SU-DHL-6 (cell line): ENCODE measurements around the gene MINK1.

ENCODE experiments used
- EZH2phosphoT487 ChIP-seq: fragments of 200-600 bp; sonication (generic), shearing (Covaris generic); conservative IDR thresholded peaks from 2 replicates; pipeline ENCODE4 v1.6.1; 2018; ENCODE audit warnings: mild to moderate bottlenecking, antibody characterized with exemption, low read length, moderate library complexity, mixed read lengths
- TF ChIP-seq, protein P1 (sequence below): fragments of 200-600 bp; sonication (generic); IDR thresholded peaks from one replicate; pipeline ENCODE4 v1.5.1; 2017; ENCODE audit warnings: antibody characterized with exemption, mild to moderate bottlenecking, low read length, moderate library complexity; ENCODE audit not compliant: insufficient read depth, poor library complexity, severe bottlenecking

DNA sequence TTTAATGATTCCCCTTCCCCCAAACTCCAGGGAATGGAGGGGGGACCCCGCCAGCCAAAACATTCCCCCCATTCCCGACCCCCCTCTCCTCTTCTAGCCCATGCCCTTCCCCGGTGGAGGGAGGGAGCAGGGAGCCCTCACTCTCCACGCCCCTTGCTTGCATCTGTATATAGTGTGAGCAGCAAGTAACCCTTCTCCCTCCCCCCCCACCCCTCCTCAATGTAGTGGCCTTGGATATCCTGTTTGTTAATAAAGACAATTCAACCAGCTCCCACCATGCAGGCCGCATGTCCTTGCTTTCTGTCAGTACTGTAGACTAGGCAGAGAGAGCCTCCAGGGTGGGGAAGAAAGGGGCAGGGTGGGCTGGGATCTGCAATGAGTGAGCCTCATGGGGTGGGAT, 64.6 kb downstream of the MINK1 start:
- TF ChIP-seq, protein P1, sequence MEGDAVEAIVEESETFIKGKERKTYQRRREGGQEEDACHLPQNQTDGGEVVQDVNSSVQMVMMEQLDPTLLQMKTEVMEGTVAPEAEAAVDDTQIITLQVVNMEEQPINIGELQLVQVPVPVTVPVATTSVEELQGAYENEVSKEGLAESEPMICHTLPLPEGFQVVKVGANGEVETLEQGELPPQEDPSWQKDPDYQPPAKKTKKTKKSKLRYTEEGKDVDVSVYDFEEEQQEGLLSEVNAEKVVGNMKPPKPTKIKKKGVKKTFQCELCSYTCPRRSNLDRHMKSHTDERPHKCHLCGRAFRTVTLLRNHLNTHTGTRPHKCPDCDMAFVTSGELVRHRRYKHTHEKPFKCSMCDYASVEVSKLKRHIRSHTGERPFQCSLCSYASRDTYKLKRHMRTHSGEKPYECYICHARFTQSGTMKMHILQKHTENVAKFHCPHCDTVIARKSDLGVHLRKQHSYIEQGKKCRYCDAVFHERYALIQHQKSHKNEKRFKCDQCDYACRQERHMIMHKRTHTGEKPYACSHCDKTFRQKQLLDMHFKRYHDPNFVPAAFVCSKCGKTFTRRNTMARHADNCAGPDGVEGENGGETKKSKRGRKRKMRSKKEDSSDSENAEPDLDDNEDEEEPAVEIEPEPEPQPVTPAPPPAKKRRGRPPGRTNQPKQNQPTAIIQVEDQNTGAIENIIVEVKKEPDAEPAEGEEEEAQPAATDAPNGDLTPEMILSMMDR = no peak
- TF ChIP-seq EZH2phosphoT487 = no peak
